HepG2 (cell line): Measurements from ENCODE around the gene ZMIZ1.

Experiments used
- ELF1 ChIP-seq: sonication (generic); formaldehyde crosslinking; IDR thresholded peaks from 2 replicates; pipeline ENCODE4 v1.4.0; 2020; ENCODE audit warnings: missing genetic modification reagents
- JUNB ChIP-seq: sonication (generic); formaldehyde crosslinking; IDR thresholded peaks from 2 replicates; pipeline ENCODE4 v1.8.0; 2022; ENCODE audit warnings: missing genetic modification reagents, mild to moderate bottlenecking, borderline replicate concordance
- PCBP1 ChIP-seq: fragments of 200-400 bp; formaldehyde crosslinking; IDR thresholded peaks from 2 replicates; pipeline ENCODE4 v1.6.1; 2017; ENCODE audit warnings: mild to moderate bottlenecking, low read depth, low read length, borderline replicate concordance
- SUZ12 ChIP-seq: fragments of 150-350 bp; IDR thresholded peaks from 2 replicates; pipeline ENCODE4 v1.6.1; 2014; ENCODE audit warnings: low read depth, low read length
- ZNF263 ChIP-seq: sonication (generic); formaldehyde crosslinking; IDR thresholded peaks from 2 replicates; pipeline ENCODE4 v1.4.0; 2020; ENCODE audit warnings: missing genetic modification reagents
- ZNF629 ChIP-seq: sonication (generic); formaldehyde crosslinking; conservative IDR thresholded peaks from 2 replicates; pipeline ENCODE4 v1.5.0; 2020; ENCODE audit warnings: missing genetic modification reagents
- TF ChIP-seq, protein P1 (sequence below), 2 experiments: fragments of 450-650 bp in 1 of 2; sonication (generic) in 1 of 2; formaldehyde crosslinking in 1 of 2; IDR thresholded peaks; 2 replicates each; pipeline versions ENCODE4 v1.6.1 to v1.8.0; 2016 to 2022; ENCODE audit warnings: antibody characterized with exemption in 1 of 2, mild to moderate bottlenecking in 1 of 2, missing genetic modification reagents in 1 of 2
- TF ChIP-seq, protein P2 (sequence below): sonication (generic); formaldehyde crosslinking; IDR thresholded peaks from 2 replicates; pipeline ENCODE4 v1.4.0; 2020; ENCODE audit warnings: missing genetic modification reagents, mild to moderate bottlenecking, borderline replicate concordance
- TF ChIP-seq, protein P3 (sequence below): sonication (generic); formaldehyde crosslinking; IDR thresholded peaks from 2 replicates; pipeline ENCODE4 v1.4.0; 2020; ENCODE audit warnings: low read depth, mild to moderate bottlenecking, missing genetic modification reagents

DNA sequence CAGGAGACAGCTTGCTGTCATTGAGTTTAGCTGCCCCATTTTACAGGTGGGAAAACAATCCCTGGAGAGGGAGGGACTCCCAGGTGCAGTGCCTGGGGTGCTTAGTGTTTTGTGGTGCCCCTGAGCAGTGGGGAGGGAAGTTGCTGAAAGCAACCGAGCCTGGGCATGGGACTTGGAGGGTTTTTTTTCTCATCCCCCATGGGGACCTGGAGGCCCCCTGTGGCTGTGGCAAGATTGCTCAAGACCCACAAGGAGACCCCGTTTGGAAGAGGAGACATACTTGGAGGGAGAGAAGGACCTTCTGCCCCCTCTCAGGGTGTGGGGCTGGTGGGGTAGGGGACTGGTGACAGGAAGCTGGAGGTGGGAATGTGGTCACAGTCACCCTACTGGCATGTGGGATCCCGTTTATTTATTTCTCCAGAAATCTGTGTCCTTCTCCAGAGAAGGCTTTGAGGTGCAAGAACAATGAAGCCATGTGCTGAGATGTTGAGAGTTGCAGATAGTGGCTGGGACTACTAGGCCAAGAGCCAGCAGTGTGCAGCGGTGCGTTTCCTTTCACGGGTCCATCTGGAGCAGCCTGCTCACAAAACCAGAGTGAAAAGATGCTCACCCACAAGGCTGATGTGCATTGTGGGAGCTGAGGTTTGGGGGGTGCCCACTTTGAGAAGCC, 21.5 kb downstream of the ZMIZ1 start:
- no peak for TF ChIP-seq ZNF263 (CRISPR knock-in tag)
- no peak for TF ChIP-seq JUNB
- TF ChIP-seq PCBP1, result no peak
- TF ChIP-seq, protein P1, sequence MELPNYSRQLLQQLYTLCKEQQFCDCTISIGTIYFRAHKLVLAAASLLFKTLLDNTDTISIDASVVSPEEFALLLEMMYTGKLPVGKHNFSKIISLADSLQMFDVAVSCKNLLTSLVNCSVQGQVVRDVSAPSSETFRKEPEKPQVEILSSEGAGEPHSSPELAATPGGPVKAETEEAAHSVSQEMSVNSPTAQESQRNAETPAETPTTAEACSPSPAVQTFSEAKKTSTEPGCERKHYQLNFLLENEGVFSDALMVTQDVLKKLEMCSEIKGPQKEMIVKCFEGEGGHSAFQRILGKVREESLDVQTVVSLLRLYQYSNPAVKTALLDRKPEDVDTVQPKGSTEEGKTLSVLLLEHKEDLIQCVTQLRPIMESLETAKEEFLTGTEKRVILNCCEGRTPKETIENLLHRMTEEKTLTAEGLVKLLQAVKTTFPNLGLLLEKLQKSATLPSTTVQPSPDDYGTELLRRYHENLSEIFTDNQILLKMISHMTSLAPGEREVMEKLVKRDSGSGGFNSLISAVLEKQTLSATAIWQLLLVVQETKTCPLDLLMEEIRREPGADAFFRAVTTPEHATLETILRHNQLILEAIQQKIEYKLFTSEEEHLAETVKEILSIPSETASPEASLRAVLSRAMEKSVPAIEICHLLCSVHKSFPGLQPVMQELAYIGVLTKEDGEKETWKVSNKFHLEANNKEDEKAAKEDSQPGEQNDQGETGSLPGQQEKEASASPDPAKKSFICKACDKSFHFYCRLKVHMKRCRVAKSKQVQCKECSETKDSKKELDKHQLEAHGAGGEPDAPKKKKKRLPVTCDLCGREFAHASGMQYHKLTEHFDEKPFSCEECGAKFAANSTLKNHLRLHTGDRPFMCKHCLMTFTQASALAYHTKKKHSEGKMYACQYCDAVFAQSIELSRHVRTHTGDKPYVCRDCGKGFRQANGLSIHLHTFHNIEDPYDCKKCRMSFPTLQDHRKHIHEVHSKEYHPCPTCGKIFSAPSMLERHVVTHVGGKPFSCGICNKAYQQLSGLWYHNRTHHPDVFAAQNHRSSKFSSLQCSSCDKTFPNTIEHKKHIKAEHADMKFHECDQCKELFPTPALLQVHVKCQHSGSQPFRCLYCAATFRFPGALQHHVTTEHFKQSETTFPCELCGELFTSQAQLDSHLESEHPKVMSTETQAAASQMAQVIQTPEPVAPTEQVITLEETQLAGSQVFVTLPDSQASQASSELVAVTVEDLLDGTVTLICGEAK (IDR thresholded peaks at IDR 0.05), result no peak
- TF ChIP-seq, protein P1 (CRISPR knock-in tag; IDR thresholded peaks at IDR 0.05), result no peak
- TF ChIP-seq ELF1, result no peak
- peak; percentile 23; the same call in 1 of the 2 replicates for TF ChIP-seq ZNF629 (CRISPR knock-in tag)
- no peak for TF ChIP-seq SUZ12
- TF ChIP-seq, protein P2, sequence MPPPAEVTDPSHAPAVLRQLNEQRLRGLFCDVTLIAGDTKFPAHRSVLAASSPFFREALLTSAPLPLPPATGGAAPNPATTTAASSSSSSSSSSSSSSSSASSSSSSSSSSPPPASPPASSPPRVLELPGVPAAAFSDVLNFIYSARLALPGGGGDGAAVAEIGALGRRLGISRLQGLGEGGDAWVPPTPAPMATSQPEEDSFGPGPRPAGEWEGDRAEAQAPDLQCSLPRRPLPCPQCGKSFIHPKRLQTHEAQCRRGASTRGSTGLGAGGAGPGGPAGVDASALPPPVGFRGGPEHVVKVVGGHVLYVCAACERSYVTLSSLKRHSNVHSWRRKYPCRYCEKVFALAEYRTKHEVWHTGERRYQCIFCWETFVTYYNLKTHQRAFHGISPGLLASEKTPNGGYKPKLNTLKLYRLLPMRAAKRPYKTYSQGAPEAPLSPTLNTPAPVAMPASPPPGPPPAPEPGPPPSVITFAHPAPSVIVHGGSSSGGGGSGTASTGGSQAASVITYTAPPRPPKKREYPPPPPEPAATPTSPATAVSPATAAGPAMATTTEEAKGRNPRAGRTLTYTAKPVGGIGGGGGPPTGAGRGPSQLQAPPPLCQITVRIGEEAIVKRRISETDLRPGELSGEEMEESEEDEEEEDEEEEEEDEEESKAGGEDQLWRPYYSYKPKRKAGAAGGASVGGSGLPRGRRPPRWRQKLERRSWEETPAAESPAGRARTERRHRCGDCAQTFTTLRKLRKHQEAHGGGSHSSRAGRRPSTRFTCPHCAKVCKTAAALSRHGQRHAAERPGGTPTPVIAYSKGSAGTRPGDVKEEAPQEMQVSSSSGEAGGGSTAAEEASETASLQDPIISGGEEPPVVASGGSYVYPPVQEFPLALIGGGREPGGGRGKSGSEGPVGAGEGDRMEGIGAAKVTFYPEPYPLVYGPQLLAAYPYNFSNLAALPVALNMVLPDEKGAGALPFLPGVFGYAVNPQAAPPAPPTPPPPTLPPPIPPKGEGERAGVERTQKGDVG (CRISPR knock-in tag), result no peak
- TF ChIP-seq, protein P3, sequence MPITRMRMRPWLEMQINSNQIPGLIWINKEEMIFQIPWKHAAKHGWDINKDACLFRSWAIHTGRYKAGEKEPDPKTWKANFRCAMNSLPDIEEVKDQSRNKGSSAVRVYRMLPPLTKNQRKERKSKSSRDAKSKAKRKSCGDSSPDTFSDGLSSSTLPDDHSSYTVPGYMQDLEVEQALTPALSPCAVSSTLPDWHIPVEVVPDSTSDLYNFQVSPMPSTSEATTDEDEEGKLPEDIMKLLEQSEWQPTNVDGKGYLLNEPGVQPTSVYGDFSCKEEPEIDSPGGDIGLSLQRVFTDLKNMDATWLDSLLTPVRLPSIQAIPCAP (CRISPR knock-in tag), result no peak
